Activated T-cell treated with anti-CD3 and anti-CD28 coated beads, Interleukin-2, amount 50 U/mL, for 4 hours (primary cell): Measurements from ENCODE around the gene NUDC. TPM values are rescaled to one million over a fixed set of nuclear protein-coding genes. Genes with fewer than 3 reads are reported as not detected.

Source experiments
- total RNA-seq, 3 donors: library from RNA; stranded (reverse); gene quantifications; one replicate each; pipeline ENCODE4 v1.2.1, GENCODE V29; 2021

Gene NUDC
- total RNA-seq, 3 donors from 2014 or later, result 182 to 204 (median 186) TPM

Other genes starting within 250 kb of the NUDC start
- 10 to 100 TPM; 85.0 to 92.7 (median 91.1) TPM for gene ARID1A, start 225.7 kb upstream of the NUDC start, total RNA-seq
- 10 to 100 TPM in 2 of 3 donors, 1 to 10 TPM in 1; 8.4 to 11.2 (median 10.4) TPM for gene PIGV, start 133.8 kb upstream of the NUDC start, total RNA-seq
- gene ZDHHC18, start 95.1 kb upstream of the NUDC start, total RNA-seq, result 10 to 100 TPM; 66.1 to 76.8 (median 71.8) TPM
- gene SFN, start 58.6 kb upstream of the NUDC start, total RNA-seq, result under 1 TPM; 0.19 to 0.61 (median 0.24) TPM
- 10 to 100 TPM; 59.9 to 62.0 (median 61.1) TPM for gene GPN2, start 31.5 kb upstream of the NUDC start, total RNA-seq
- 10 to 100 TPM; 20.1 to 21.8 (median 20.2) TPM for gene GPATCH3, start 21.3 kb upstream of the NUDC start, total RNA-seq
- gene NR0B2, start 7.8 kb upstream of the NUDC start, total RNA-seq, result not detected
- not detected for gene KDF1, start 38.7 kb downstream of the NUDC start, total RNA-seq
- gene TRNP1, start 71.9 kb downstream of the NUDC start, total RNA-seq, result 1 to 10 TPM in 1 of 3 donors, under 1 TPM in 2; 0.61 to 1.5 (median 0.76) TPM
- under 1 TPM in 2 of 3 donors, not detected in 1; 0.14 to 0.15 TPM for gene TENT5B, start 91.1 kb downstream of the NUDC start, total RNA-seq
- 10 to 100 TPM; 19.8 to 21.0 (median 19.8) TPM for gene SLC9A1, start 233.4 kb downstream of the NUDC start, total RNA-seq